SU-DHL-6 (cell line): ENCODE results near the gene TTC9B.

Experiments used
- EZH2phosphoT487 ChIP-seq: fragments of 200-600 bp; sonication (generic), shearing (Covaris generic); conservative IDR thresholded peaks from 2 replicates; pipeline ENCODE4 v1.6.1; 2018; ENCODE audit warnings: mild to moderate bottlenecking, antibody characterized with exemption, low read length, moderate library complexity, mixed read lengths
- TF ChIP-seq, protein P1 (sequence below): fragments of 200-600 bp; sonication (generic); IDR thresholded peaks from one replicate; pipeline ENCODE4 v1.5.1; 2017; ENCODE audit warnings: antibody characterized with exemption, mild to moderate bottlenecking, low read length, moderate library complexity; ENCODE audit not compliant: insufficient read depth, poor library complexity, severe bottlenecking

DNA sequence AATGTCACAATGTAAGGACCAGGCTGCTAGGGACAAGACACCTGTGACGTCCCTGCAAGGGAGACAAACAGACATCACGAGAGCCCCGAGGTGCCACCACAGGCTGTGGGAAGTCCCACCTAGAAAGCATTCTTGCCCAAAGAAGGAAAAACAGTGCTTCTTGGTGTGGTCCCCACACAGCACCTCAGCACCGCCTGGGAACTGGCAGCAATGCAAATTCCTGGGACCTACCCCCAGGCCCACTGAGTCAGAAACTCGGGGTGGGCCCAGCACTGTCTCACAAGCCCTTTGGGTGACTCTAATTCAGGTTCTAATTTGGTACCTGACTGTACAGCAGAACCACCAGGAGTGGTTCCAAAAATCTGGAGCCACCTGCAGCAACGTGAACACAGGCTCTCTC is 22.1 kb upstream of the TTC9B start:
- TF ChIP-seq, protein P1, sequence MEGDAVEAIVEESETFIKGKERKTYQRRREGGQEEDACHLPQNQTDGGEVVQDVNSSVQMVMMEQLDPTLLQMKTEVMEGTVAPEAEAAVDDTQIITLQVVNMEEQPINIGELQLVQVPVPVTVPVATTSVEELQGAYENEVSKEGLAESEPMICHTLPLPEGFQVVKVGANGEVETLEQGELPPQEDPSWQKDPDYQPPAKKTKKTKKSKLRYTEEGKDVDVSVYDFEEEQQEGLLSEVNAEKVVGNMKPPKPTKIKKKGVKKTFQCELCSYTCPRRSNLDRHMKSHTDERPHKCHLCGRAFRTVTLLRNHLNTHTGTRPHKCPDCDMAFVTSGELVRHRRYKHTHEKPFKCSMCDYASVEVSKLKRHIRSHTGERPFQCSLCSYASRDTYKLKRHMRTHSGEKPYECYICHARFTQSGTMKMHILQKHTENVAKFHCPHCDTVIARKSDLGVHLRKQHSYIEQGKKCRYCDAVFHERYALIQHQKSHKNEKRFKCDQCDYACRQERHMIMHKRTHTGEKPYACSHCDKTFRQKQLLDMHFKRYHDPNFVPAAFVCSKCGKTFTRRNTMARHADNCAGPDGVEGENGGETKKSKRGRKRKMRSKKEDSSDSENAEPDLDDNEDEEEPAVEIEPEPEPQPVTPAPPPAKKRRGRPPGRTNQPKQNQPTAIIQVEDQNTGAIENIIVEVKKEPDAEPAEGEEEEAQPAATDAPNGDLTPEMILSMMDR = no peak
- TF ChIP-seq EZH2phosphoT487 = no peak
